Activated naive CD8-positive, alpha-beta T cell treated with anti-CD3 and anti-CD28 coated beads, Interleukin-2, amount 50 U/mL, for 16 hours (primary cell): ENCODE results near the gene TBX15.

Source experiments
- DNase-seq: peaks from one replicate; pipeline ENCODE4 v3.0.0-alpha.2; 2020; ENCODE audit warnings: low read depth, low spot score

The TBX15 gene

GRCh38 chr1:118896416-118896815 is 91.7 kb downstream of the TBX15 start:
- no peak for DNase-seq

- no peak for DNase-seq
Observed at GRCh38 chr1:118894836-118895235, 93.3 kb downstream of the TBX15 start.

- no peak for DNase-seq
Observed at GRCh38 chr1:118890851-118891384, 97.2 kb downstream of the TBX15 start.

- no peak for DNase-seq
Observed at GRCh38 chr1:118884946-118885345, 103.2 kb downstream of the TBX15 start.

GRCh38 chr1:118881751-118882150 is 106.4 kb downstream of the TBX15 start:
- DNase-seq = no peak

- no peak for DNase-seq
Observed at GRCh38 chr1:118878661-118879060, 109.5 kb downstream of the TBX15 start.

- no peak for DNase-seq
Observed at GRCh38 chr1:118877668-118878396, 110.3 kb downstream of the TBX15 start.

- DNase-seq = no peak
Observed at GRCh38 chr1:118871582-118872171, 116.5 kb downstream of the TBX15 start.

GRCh38 chr1:118868387-118868786 is 119.8 kb downstream of the TBX15 start:
- no peak for DNase-seq

- no peak for DNase-seq
Observed at GRCh38 chr1:118866330-118866729, 121.8 kb downstream of the TBX15 start.

GRCh38 chr1:118863688-118864087 is 124.5 kb downstream of the TBX15 start:
- DNase-seq = no peak

- no peak for DNase-seq
Observed at GRCh38 chr1:118862755-118863154, 125.4 kb downstream of the TBX15 start.

GRCh38 chr1:118861216-118861615 is 126.9 kb downstream of the TBX15 start:
- no peak for DNase-seq

GRCh38 chr1:118859999-118860398 is 128.1 kb downstream of the TBX15 start:
- no peak for DNase-seq

GRCh38 chr1:118846443-118846842 is 141.7 kb downstream of the TBX15 start:
- no peak for DNase-seq

GRCh38 chr1:118842452-118843201 is 145.5 kb downstream of the TBX15 start:
- no peak for DNase-seq

- no peak for DNase-seq
Observed at GRCh38 chr1:118841521-118841920, 146.6 kb downstream of the TBX15 start.
